Measurements from ENCODE around the gene CRYBA4. TPM values are rescaled to one million over a fixed set of nuclear protein-coding genes. Genes with fewer than 3 reads are reported as not detected.

CRYBA4 gene
- total RNA-seq, 2 experiments from 2014 or later, result not detected

DNA sequence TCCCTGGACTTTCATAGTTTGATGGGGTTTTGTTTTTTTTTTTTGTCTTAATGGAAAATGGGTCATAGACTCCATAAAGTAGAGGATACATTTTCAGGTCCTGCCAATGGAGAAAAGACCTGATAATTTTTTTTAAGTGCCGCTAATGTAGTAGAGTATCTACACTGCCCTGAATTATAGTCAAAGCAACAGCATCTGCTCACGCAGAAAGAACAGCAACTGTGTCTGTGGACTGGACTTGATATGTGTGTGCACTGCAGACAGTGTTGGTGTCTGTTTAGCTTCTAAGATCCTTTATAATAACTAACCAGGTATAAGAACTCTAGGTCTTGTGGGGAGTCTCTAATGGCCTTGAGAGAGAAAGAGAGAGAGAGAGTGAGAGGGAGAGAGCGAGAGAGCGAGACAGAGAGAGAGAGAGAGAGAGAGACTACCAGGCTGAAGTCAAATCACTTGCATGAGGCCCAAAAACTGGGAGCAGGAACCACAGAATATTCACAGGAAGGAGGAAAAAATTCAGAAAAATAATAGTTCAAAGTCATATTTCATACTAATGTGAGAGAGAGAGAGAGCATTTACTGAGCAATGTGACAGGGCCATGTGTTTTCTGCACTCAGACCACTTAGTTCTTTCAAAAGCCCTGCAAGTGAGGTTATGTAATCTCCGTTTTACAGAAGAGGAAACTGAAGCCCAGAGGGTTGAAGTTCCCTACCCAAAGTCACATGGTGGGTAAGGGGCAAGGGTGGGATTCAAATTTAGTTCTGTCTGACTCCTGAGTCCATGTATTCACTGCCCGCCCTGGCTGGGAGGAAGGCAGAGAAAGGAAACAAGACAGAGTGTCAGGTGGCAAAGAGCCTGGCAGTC, 27.0 kb downstream of the CRYBA4 start:
- ChIA-PET POLR2A (interaction anchor here (0.5 kb wide), 1 partner anchor 217 kb away, joined by 5 read pairs; no protein-coding TSS in a partner anchor), CTCF (no interaction called here)

DNA sequence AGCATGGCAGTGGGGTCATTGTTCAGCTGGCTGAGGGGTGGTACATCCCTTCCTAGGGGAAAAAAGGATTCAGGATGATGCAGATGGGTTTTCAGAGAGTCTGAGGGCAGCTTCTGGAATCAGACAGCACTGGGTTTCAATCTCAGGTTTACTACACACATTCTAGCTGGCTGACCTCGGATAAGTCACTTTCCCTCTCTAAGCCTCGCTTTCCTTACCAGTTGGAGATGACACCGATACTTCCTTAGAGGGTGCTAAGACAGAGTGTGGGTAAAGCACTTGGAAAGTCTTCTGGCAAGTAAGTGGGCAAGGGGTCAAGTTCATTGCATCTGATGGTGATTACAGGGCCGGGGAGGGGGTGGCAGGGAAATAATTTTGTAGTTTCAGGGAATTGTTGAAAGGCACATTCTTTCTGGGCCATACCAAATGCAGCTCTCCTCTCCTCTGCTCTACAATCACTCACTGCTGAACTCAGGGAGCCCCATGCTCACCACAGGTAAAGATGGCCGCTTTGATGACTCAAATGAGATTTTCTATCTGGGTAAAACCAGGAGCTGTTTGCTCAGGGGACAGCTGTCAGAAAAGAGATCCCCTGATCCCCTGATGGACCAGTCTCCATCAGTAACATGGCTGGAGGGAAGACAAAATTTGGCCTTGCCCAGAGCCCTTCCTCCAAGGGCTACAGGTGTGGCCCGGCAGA, 29.1 kb downstream of the CRYBA4 start:
- ChIA-PET CTCF (interaction anchor here (0.8 to 1.0 kb wide), 2 partner anchors 21 to 150 kb away, joined by 3 to 5 read pairs; no protein-coding TSS in a partner anchor), POLR2A (interaction anchor here (0.5 to 1.6 kb wide), 3 partner anchors 20 to 149 kb away, joined by 7 to 10 read pairs (median 7); no protein-coding TSS in a partner anchor)

DNA sequence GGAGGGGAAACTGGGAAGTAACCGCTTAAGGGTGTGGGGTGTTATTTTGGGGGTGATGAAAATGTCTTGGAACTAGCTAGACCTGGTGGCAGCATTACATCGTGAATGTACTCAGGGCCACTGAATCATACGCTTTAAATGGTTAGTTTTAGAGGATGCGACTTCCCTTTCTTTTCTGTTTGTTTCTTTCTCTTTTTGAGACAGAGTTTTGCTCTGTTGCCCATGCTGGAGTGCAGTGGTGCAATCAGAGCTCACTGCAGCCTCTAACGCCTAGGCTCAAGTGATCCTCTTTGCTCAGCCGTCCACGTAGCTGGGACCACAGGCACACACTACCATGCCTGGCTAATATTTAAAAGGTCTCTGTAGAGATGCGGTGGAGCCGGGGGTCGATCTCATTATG, 30.1 kb downstream of the CRYBA4 start:
- CTCF ChIA-PET, result interaction anchor here (0.6 kb wide), 1 partner anchor 154 kb away, joined by 4 read pairs; no protein-coding TSS in a partner anchor
- POLR2A ChIA-PET, result no interaction called here

DNA sequence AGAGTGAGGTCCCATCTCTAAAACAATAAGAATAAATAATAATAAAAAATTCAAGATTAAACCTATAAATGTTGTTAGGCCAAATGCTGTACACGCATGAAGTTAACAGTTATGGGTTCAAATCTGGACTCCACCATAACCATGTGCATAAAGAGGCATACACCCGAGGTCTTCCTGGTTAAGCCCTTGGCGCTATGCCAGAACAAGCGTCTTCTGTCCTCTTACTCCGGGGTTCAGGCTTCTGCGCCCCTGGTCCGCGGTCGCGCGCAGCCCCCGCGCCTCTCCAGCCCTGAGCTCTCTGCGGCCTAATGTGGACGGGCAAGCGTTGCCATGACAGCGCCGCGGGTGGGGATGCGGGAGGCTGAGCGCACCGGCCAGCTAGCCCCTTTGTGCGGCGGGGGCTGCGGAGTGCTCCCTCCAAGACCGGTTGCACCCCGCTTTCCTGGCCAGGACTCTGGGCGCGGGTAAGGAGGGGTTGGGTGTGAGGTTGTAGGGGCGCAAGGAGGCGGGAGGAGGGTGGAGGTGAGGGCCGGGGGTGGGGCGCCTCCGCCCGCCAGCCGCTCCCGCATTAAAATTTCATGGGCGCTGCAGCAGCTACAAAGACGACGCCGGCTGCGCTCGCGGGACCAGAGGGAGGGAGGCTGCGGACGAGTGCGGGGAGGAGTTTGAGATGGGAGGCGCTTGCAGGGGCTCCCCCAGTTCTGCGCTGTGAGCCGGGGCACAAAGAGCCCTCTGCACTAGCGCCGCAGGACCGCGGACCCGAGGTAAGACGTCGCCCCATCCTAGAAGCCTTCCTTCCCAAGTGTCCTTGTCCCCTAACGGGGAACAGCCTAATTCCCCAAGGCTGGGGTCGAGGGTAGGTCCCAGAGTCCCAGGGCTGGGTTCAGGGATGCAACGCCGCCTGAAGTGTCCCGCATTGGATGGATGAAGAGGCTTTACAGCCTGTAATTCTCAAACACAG, 35.4 kb downstream of the CRYBA4 start, which contains the start of gene MIAT:
TSS of gene MIAT (plus strand) at position 698 of the 961 bp plus-strand sequence.
- POLR2A ChIA-PET, result interaction anchor here (0.7 to 1.0 kb wide), 3 partner anchors 15 to 18 kb away, joined by 3 read pairs; no protein-coding TSS in a partner anchor

DNA sequence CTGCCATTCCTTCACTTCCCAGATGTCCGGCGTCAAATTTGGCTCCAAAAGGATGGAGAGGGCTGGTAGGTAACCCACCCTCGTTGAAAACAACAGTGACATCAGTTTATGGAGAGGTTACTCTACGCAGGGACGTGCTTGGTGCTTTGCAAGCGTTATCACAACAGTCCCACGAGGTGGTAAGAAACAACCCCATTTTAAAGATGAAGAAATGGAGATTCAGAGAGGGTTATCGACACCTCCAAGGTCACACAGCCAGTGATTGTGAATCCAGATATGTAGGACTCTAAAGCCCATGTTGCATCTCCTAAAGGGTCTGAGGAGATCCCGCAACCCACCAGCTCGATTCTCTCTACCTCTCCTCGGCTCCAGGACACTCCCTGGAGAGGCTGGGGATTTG, 36.4 kb downstream of the CRYBA4 start:
- ChIA-PET POLR2A (no interaction called here), CTCF (interaction anchor here (0.6 kb wide), 1 partner anchor 13 kb away, joined by 5 read pairs; no protein-coding TSS in a partner anchor)

More for the DNA sequence above, 35.4 kb downstream of the CRYBA4 start, which contains the start of gene MIAT:
- CTCF ChIA-PET, result interaction anchor here (0.8 to 1.6 kb wide), 3 partner anchors 15 to 173 kb away, joined by 3 to 4 read pairs (median 3); partner anchors contain the start of gene SRRD

DNA sequence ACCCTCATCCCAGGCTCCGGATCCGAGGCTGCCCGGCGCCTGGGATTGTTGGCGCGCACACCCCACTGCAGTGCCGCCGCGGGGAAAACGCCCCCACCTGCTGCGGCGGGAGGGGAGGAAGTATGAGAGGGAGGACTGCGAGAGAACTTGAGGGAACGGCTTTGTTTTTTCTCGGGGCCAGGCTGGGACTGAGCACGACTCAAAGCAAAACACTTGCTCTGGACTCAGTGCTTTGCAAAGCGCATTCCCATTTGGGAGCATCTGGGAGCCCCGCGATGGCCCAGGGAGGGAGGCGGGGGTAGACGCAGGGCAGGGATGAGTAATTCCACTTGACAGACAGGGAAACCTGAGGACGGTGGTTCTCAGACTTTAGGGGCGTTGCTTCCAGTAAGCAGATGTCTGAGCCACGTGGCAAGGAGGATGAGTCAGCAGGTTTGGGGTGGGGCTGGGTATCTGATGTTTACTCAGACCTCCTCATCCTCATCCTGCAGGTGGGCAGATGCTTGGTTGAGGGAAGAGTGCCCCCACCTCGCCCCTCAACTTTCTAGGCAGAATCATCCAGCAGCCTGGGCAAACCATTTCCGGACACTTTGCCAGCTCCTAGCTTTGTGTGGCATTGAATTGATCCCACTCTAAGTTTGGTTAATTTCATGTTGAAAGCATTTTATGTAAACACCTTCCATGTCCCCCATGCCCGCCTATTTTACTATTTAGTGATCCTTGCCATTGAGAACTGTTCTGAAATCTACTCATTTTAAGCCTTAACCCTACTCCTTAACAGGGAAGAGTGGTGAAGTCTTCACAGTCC, 37.1 kb downstream of the CRYBA4 start:
- CTCF ChIA-PET, result no interaction called here
- POLR2A ChIA-PET, result no interaction called here

DNA sequence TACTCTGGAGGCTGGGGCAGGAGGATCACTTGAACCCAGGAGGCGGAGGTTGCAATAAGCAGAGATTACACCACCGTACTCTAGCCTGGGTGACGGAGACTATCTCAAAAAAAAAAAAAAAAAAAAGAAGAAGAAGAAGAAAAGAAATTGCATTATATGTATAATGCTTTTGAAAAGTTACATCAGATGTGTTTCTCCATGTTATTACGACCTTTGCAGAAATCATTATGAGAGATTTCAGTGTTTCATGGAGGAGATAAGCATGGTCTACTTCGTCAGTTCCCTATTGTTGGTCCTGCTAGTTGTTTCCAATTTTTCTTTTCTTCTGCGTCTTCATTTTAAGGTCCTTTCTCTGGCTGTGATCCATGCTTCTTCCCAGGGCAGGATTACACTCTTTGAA, 38.6 kb downstream of the CRYBA4 start:
- POLR2A ChIA-PET, result no interaction called here
- CTCF ChIA-PET, result interaction anchor here (0.7 kb wide), 1 partner anchor 182 kb away, joined by 3 read pairs; no protein-coding TSS in a partner anchor

DNA sequence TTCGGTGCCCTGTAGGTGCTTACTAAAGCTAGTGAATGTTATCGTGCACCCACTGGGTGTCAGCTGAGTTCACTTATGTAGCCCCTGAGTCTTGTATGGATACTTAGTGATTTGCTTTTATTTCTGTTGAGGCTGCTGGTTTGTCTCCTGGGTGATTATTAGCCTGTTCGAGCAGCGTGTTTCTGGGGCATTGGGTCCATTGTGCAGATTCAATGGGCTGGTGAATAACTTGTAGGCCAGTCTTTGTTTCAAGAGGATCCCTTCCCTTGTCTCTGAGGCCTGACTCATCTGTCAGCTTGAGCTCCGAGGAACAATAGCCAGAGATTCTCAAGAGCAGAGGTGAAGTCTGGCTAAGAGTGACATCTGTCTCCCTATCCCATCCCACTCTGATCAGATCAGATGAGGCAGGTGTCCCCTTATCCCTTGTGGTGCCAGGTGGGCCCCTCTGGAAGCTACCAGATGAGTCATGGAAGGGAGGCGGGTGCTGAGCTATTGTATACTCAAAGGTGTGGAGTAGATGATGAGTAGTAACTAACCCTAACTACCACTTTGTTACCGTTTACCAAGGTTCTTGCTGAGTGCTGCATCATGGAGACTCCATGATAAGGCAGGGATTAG, 39.3 kb downstream of the CRYBA4 start:
- ChIA-PET CTCF (no interaction called here), POLR2A (no interaction called here)

DNA sequence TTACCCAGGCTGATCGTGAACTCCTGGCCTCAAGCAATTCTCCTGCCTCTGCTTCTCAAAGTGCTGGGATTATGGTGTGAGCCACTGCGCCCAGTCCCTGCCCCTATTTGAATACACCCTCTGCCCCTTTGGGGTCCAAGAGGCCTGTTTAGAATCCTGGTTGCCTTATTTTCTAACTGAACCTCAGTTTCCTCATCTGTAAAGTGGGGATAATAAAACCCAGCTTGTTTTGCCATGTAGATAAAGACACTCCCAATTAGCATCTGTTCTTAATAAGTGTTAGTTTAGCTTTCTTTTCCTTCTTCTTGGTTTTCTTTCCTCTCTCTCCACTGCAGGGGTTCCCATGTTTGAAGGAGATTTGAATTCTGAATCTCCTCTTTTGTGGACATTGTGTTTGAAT, 40.4 kb downstream of the CRYBA4 start:
- POLR2A ChIA-PET, result no interaction called here
- CTCF ChIA-PET, result interaction anchor here (0.7 kb wide), 1 partner anchor 11 kb away, joined by 3 read pairs; no protein-coding TSS in a partner anchor

DNA sequence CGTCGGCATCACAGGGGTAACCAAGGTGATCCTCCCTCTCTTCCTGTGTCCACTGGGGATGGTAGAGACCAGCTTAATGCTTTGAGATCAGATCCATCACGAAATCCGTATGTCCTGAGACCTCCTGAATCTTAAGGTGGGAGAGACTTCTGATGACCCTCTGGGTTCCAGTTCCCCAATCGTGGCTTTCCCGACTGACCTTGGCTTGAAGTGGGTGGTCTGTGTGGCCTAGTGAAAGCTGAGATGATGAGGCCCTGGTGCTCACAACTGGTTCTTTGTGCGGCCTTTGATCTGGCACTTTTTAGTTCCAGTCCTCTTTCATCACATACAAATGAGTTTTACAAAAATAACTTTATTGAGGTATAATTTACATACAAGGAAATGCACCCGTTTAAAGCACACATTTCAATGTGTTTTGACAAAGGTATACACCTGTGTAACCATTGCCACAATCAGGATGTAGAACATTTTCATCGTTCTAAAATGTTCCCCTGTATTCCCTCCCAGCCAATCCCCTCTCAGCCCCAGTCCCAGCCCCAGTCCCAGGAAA, 41.7 kb downstream of the CRYBA4 start:
- POLR2A ChIA-PET, result interaction anchor here (0.8 kb wide), 1 partner anchor 38 kb away, joined by 3 read pairs; no protein-coding TSS in a partner anchor
- CTCF ChIA-PET, result interaction anchor here (0.6 kb wide), 1 partner anchor 143 kb away, joined by 3 read pairs; no protein-coding TSS in a partner anchor

DNA sequence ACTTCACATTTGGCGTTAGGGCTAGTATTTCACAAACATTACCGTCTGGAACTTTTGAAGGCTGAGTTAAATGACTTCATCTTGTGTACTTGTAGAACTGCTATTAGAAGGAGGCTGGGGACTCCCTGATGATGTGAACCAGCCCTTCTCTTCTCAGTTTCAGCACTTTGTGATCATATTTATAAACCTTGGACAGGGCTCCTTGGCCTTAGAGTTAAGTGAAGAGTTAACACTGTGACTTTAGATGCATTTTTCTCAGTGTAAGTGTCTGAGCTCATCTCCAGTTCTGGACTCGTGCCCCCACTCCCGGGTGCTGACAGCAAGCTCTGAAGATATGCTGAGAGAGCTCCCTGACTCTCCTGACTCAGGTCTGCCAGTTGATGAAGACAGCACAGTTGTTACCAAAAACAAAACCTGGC, 44.1 kb downstream of the CRYBA4 start:
- POLR2A ChIA-PET, result interaction anchor here (0.6 to 1.7 kb wide), 3 partner anchors 22 to 182 kb away, joined by 3 to 6 read pairs (median 3); partner anchors contain the start of genes HPS4 and SRRD
- CTCF ChIA-PET, result interaction anchor here (1.0 to 1.4 kb wide), 2 partner anchors 164 to 181 kb away, joined by 4 to 5 read pairs; no protein-coding TSS in a partner anchor

DNA sequence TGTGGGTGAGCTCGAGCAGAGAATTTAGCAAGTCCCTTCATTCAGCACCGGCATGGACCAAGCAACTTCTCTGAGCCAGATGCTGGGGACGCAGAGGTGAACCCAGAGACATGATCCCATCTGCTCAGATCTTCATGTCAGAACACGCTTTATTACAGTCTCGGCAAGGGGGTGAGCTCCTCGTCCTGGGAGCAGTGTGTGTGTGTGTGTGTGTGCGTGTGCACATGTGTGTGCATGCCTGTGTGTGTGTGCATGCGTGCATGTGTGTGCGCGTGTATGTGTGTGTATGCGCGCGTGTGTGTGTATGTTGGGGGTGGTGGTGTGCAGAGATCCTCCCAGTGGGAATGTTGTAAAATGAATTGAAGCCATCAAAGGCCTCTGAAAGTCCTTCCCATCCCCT, 45.4 kb downstream of the CRYBA4 start:
- ChIA-PET CTCF (no interaction called here), POLR2A (no interaction called here)

DNA sequence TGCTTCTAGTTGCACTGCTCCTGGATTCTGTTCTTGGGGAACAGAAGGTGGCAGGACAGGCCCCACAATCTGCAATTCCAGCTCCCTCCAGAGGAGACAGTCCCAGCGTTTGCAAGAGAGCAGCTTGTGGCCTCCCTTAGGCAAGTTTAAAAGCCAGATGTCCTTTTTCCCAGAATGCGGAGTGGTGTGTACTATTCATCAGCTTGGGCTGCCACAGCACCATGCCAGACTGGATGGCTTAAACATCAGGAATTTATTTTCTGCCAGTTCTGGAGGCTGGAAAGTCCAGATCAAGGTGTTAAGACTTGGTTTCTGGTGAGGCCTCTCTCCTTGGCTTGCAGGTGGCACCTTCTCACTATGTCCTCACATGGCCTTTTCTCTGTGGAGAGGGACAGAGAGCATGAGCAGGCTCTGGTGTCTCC, 47.3 kb downstream of the CRYBA4 start:
- CTCF ChIA-PET, result no interaction called here
- POLR2A ChIA-PET, result no interaction called here

DNA sequence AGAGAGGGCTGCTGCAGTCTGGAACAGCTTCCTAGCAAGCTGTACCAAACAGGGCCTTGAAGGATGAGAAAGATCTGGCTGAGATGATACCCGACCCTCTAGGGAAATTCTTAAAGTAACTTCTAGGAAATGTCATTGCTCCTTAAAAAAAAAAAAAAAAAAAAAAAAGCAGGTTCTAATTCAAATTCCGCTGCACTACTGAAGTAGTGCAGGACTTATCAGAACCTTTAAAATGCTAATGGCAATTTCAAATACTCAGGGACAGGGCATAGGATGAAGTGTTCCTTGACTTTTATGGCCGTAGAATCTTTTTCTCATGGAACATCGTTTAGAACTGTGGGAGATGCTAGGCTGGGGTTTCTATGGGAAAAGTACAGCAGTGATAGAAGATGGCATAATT, 48.7 kb downstream of the CRYBA4 start:
- POLR2A ChIA-PET, result interaction anchor here (0.6 to 2.7 kb wide), 3 partner anchors 20 to 1084 kb away, joined by 3 to 13 read pairs (median 7); partner anchors contain the start of genes HPS4 and SRRD
- CTCF ChIA-PET, result no interaction called here

DNA sequence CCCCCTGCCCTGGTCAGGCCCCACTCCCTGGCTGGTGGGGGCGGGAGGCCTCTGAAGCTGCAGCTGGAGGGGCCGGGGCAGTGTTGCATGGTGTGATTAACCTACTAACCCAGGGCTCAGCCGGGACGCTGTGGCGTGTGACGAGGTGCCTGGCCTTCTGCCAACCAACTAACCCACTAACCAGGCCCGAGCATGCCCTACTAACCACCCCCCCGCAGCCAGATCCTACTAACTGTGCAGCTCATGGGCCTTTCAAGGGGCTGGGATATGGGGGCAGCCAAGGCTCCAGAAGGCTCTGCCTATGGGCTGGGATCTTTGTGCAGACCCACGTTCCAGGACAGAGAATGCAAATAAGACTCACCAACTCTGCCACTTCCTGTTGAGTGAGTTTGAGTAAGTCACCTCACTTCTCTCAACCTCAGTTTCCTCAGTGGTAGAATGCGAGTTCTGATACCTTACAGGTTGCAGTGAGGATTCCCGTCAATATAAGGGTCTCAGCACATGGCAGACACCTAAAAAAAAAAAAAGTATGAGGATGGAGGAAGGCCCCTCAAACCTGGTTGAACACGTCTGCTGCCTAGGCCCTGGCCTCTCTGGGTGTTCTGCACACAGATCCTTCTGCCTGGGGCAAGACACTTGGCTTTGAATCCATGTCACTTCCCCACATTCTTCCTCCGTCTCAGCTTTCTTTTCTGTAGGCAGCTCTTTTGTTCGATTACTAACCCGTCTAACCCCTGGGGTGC, 49.7 kb downstream of the CRYBA4 start:
- CTCF ChIA-PET, result interaction anchor here (1.0 to 1.2 kb wide), 2 partner anchors 13 to 20 kb away, joined by 3 to 5 read pairs; no protein-coding TSS in a partner anchor
- POLR2A ChIA-PET, result interaction anchor here (0.5 to 2.7 kb wide), 4 partner anchors 21 to 1232 kb away, joined by 3 to 13 read pairs (median 5); partner anchors contain the start of genes HPS4 and SRRD

DNA sequence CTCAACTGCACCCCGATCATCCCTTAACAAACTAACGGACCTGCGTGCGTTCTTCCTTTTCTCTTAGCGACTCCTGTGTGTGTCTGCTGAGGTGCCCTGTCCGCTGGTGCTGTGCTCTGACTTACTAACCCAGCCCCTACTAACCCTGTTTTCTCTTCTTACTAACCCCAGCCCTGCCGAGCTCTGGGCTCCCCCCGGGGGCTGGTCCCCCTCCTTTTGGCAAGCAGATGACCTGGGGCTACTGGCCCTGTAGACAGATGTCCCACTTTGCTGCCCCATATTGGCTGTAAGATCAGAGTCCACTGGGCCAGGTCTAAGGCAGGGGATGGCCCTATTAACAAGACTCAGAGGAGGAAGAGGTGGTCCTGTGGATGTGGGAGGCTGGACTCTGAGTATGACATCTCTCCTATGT, 50.3 kb downstream of the CRYBA4 start:
- POLR2A ChIA-PET, result interaction anchor here (1.4 to 2.7 kb wide), 3 partner anchors 21 to 188 kb away, joined by 3 to 13 read pairs (median 7); partner anchors contain the start of genes HPS4 and SRRD
- CTCF ChIA-PET, result interaction anchor here (0.9 to 1.2 kb wide), 3 partner anchors 14 to 21 kb away, joined by 3 to 5 read pairs (median 3); no protein-coding TSS in a partner anchor

All from activated CD8-positive, alpha-beta memory T cell treated with anti-CD3 and anti-CD28 coated beads for 36 hours (primary cell).